NCI-H774 (cell line): Measurements from ENCODE around the gene PIK3R2.
"Not testable (repeated sequence)": the region's sequence is repeated elsewhere in the genome, so short reads cannot be mapped to it uniquely, and the experiment has no call there.

ENCODE experiments used
- DNase-seq: peaks from one replicate; lab custom pipeline; 2025; lab: John Stamatoyannopoulos, UW

Gene PIK3R2

DNA sequence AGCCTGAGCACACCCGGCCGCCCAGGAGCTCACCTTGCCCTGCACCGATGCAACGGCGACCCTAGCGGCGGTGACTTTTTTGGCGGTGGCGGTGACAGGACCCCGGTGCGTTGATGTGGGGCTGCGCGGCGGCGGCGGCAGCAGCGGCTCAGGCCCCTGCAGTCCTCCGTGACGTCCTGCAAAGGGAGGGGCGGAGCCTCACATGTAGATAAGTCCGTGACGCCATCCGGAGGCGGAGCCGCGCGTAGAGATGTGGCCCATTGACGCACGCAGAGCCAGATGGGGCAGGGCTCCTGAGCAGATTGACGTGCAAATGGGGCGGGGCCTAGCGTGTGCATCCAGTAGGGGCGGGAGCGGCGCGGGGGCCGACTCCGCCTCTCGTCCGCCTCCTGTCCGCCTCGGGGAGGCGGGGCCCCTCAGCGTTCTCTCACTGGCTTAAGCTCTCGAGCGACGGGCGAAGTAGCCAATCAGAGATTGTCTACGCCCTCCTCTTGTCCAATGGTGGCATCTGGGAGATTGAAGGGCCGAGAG lies 51.0 kb downstream of the PIK3R2 start, which contains the start of gene RAB3A:
TSS of gene RAB3A (minus strand) at position 180 of the 531 bp plus-strand sequence. CDS start 1,302 bp downstream, outside the sequence.
- peak; percentile 99 for DNase-seq

- DNase-seq, result no peak
Observed at GRCh38 chr19:18204394-18205199, 51.6 kb downstream of the PIK3R2 start.

DNA sequence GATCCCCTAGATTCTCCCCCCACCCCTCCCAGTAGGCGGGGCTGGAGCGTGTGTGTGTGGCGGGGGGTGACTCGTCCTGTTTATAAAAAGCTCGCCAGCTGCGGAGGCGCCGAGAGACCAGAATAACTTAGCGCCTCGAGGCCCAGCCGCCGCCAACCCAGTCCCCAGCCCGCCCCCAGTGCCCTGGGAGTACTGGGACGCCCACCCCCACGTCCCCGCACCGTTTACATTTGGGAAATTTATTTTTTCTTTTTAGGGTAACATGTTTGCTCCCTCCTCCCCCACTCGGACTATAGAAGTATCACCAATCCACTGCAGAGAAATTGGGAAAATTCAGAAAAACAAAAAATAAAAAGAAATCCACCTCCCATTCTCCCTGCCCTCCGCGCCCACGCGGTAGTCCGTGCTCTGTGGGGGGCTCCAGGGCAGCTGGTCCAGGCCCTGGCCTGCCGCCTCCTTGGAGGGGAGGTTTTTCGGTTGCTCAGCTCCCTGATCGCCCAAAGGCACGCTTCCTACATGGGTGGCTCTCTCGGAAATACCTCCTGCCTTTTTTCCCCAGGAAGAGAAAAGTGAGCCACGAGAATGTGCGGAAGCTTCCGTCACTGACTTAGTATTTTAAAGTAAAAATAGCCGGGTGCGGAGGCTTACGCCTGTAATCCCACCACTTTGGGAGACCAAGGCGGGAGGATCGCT lies 52.4 kb downstream of the PIK3R2 start:
- peak; percentile 73 for DNase-seq

GRCh38 chr19:18206018-18206417 lies 53.1 kb downstream of the PIK3R2 start:
- DNase-seq, result no peak

DNA sequence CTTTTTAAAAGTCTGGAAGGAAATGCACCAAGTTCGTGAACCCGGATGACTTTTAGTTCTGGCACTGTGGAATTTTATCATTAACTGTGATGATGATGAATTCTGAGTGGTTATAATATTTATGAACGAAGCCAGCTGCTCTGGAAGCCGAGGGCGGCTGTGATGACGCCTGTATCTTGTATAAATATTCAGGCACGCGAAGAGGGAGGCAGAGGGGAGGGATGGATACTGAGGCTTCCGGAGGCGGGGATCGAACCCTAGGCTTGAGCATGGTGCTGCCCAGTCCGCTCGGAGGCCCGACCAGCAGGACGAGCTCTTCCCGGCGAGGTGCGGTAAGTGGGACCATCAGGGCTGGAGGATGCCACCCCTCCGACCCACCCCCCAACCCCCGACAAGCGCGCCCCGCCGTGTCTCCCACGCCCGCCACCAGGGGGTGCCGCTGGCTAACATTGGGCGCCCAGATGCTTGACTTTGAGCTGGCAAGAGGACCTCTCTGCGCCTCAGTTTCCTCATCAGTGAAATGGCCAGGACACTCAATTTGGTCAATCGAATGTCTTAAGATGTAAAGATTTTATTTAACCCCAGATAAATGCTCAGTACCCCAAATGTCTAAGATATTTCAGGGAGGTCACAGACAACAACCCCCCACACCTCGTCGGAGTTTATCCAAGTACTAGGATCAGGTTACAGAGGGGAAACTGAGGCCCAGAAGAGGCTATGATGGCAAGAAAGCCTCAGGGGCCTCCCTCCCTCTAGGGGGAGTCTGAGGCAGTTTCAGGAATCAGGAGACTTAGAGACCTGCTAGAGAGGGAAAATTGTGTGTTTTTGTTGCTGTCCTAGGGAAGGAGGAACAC lies 55.4 kb downstream of the PIK3R2 start:
- DNase-seq, result peak; percentile 6

DNA sequence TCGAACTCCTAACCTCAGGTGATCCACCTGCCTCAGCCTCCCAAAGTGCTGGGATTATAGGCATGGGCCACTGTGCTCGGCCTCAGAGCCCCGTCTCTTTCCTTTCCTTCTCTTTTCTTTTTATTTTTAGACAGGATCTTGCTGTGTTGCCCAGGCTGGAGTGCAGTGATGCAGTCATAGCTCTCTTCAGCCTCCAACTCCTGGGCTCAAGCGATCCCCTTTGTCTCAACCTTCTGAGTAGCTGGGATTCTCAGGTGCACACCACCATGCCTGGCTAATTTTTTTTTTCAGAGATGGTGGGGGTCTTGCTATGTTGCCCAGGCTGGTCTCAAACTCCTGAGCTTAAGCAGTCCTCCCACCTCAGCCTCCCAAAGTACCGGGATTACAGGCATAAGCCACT lies 56.9 kb downstream of the PIK3R2 start:
- not testable (repeated sequence) for DNase-seq

DNA sequence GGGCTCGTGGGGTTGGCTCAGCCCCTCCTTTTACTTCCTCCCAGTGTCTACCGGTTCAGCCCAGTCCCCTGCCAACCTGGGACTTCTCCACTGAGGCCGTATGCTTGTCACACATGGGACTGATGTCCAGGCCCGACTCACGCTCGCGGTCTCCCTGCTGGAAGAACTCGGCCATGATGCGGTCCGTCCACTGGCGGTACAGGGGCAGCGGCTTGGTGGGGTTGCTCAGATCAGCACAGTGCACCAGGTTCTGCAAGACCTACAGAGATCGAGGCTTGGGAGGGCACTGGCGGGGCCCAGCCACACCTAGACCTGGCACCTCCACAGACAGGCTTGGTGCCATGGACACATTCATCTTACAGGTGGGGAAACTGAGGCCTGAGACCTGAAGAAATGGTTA lies 58.7 kb downstream of the PIK3R2 start:
- DNase-seq, result no peak

- no peak for DNase-seq
Observed at GRCh38 chr19:18214779-18215433, 61.9 kb downstream of the PIK3R2 start.

- DNase-seq, result no peak
Observed at GRCh38 chr19:18216789-18217188, 63.8 kb downstream of the PIK3R2 start.

DNA sequence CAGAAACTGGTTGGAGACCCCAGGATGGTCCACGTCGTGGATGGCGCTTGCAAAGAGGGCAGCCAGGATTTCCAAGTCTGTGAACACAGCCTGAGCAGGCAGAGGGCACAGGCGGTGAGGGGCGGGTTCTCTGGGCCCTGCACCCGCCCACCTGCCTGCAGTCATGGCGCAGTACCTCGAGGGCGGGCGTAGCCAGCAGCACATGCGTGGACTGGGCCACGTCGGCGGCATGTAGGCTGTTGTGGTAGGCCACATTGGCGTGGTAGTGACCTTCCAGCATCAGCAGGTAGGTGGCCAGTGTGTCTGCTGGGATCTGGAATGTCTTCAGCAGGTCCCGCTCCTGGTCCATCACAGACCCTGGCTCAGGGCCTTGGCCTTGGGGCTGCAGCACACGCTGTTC lies 65.2 kb downstream of the PIK3R2 start:
- DNase-seq, result no peak

DNA sequence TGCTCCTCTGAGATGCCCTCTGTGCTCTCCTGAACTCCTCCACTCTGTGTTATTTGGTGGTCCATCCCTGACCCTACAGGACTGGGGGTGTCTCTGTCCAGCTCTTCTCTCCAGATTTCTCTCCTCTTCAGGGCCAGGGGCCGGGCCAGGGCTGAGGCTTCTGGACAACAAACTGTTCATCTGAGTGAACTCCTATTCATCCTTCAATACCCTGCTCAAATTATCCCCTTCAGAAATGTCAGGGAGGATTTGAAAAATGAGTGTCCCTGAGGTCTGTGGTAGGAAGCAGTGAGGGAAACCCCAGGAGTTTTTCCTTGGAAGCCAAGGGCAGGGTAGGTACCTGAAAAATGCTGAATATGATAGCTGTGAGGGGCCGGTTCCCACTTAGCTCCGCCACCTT lies 65.6 kb downstream of the PIK3R2 start:
- DNase-seq, result no peak
